IMR-90 (cell line): ENCODE measurements around the gene ERP27. TPM values are rescaled to one million over a fixed set of nuclear protein-coding genes. Genes with fewer than 3 reads are reported as not detected.

ENCODE experiments used
- ATAC-seq: fragments of 200-7000 bp; cut with Tn5 transposase; 2 replicates; pipeline ENCODE4 v1.9.1; 2020; ENCODE audit warnings: low read depth, mild to moderate bottlenecking, moderate library complexity
- BruUV-seq: library from RNA; stranded (reverse); fragments of 400-500 nt; replicated peaks from 2 replicates; lab custom pipeline; 2021; lab: Mats Ljungman, UMichigan
- CTCF ChIA-PET: fragments of 300-600 bp; formaldehyde crosslinking; extraction: SDS; loops from one replicate; lab custom pipeline; 2021; ENCODE audit warnings: antibody characterized with exemption; lab: Yijun Ruan, JAX
- POLR2A ChIA-PET: fragments of 300-600 bp; sonication (Branson Sonifier 250); formaldehyde crosslinking; loops from one replicate; lab custom pipeline; 2022; ENCODE audit warnings: antibody characterized with exemption; ENCODE audit not compliant: unreplicated experiment; lab: Charles Lee
- DNase-seq: peaks from one replicate; pipeline ENCODE4 v3.0.0; 2013
- H2AFZ ChIP-seq: replicated peaks from 2 replicates; pipeline ENCODE3; 2013; ENCODE audit warnings: low read length, mild to moderate bottlenecking; ENCODE audit not compliant: poor library complexity
- H2AK5ac ChIP-seq: 2 replicates; pipeline ENCODE4 v1.6.1; 2013; ENCODE audit warnings: low read depth, low read length, inconsistent platforms
- H2AK9ac ChIP-seq: replicated peaks from 2 replicates; pipeline ENCODE3; 2013; ENCODE audit warnings: mild to moderate bottlenecking, low read depth, low read length, moderate library complexity; ENCODE audit not compliant: poor library complexity
- H2BK120ac ChIP-seq: 2 replicates; pipeline ENCODE4 v1.6.1; 2013; ENCODE audit warnings: low read depth, low read length, inconsistent platforms
- H2BK15ac ChIP-seq: 3 replicates; pipeline ENCODE4 v1.6.1; 2013; ENCODE audit warnings: low read depth, low read length, inconsistent platforms
- H2BK20ac ChIP-seq: 2 replicates; pipeline ENCODE4 v1.6.1; 2013; ENCODE audit warnings: low read depth, mild to moderate bottlenecking, inconsistent platforms, low read length, moderate library complexity
- H2BK5ac ChIP-seq: 2 replicates; pipeline ENCODE4 v1.6.1; 2013; ENCODE audit warnings: mild to moderate bottlenecking, low read depth, low read length, inconsistent platforms; ENCODE audit not compliant: poor library complexity, severe bottlenecking
- H3K14ac ChIP-seq: replicated peaks from 2 replicates; pipeline ENCODE4 v1.6.1; 2013; ENCODE audit warnings: low read depth, low read length, inconsistent platforms
- H3K18ac ChIP-seq: 2 replicates; pipeline ENCODE4 v1.6.1; 2013; ENCODE audit warnings: low read depth, low read length, control low read depth
- H3K23ac ChIP-seq: 2 replicates; pipeline ENCODE4 v1.6.1; 2013; ENCODE audit warnings: low read depth, low read length, inconsistent platforms
- H3K27ac ChIP-seq: 2 replicates; pipeline ENCODE4 v1.5.1; 2013; ENCODE audit warnings: mild to moderate bottlenecking, control low read depth, low read length; ENCODE audit not compliant: insufficient read depth
- H3K27me3 ChIP-seq: 2 replicates; pipeline ENCODE4 v1.6.1; 2013; ENCODE audit warnings: low read length; ENCODE audit not compliant: control insufficient read depth, insufficient read depth
- H3K36me3 ChIP-seq: 2 replicates; pipeline ENCODE4 v1.6.1; 2013; ENCODE audit warnings: low read length, mixed read lengths; ENCODE audit not compliant: control insufficient read depth, insufficient read depth
- H3K4ac ChIP-seq: 2 replicates; pipeline ENCODE4 v1.6.1; 2013; ENCODE audit warnings: low read depth, low read length, inconsistent platforms
- H3K4me1 ChIP-seq: 2 replicates; pipeline ENCODE4 v1.6.1; 2013; ENCODE audit warnings: low read length, mixed read lengths; ENCODE audit not compliant: control insufficient read depth, insufficient read depth
- H3K4me2 ChIP-seq: 2 replicates; pipeline ENCODE4 v1.6.1; 2013; ENCODE audit warnings: low read depth, mild to moderate bottlenecking, control low read depth, low read length, moderate library complexity
- H3K4me3 ChIP-seq: 2 replicates; pipeline ENCODE4 v1.5.1; 2013; ENCODE audit warnings: low read depth, mild to moderate bottlenecking, control low read depth, low read length, moderate library complexity; ENCODE audit not compliant: insufficient read depth
- H3K56ac ChIP-seq: 2 replicates; pipeline ENCODE4 v1.6.1; 2013; ENCODE audit warnings: low read length, inconsistent platforms; ENCODE audit not compliant: insufficient read depth; ENCODE audit errors: extremely low read depth
- H3K79me1 ChIP-seq, 2 experiments: 2 replicates each; pipeline ENCODE4 v1.6.1; 2013; ENCODE audit warnings: low read length in 2 of 2, inconsistent platforms in 1 of 2, low read depth in 1 of 2
- H3K9ac ChIP-seq: 2 replicates; pipeline ENCODE4 v1.6.1; 2013; ENCODE audit warnings: low read depth, low read length, control low read depth
- H3K9me1 ChIP-seq: 2 replicates; pipeline ENCODE4 v1.6.1; 2013; ENCODE audit warnings: low read length, inconsistent platforms; ENCODE audit not compliant: insufficient read depth
- H3K9me3 ChIP-seq: 2 replicates; pipeline ENCODE4 v1.6.1; 2013; ENCODE audit warnings: low read length; ENCODE audit not compliant: control insufficient read depth, insufficient read depth
- H4K20me1 ChIP-seq: 2 replicates; pipeline ENCODE4 v1.6.1; 2013; ENCODE audit warnings: low read length, inconsistent platforms; ENCODE audit not compliant: insufficient read depth
- H4K5ac ChIP-seq: 2 replicates; pipeline ENCODE4 v1.6.1; 2013; ENCODE audit warnings: mild to moderate bottlenecking, low read depth, low read length, control low read depth
- H4K8ac ChIP-seq, 2 experiments: 2 replicates each; pipeline ENCODE4 v1.6.1; 2013; ENCODE audit warnings: low read depth in 2 of 2, low read length in 2 of 2, control low read depth in 1 of 2, inconsistent platforms in 1 of 2
- H4K91ac ChIP-seq: 2 replicates; pipeline ENCODE4 v1.6.1; 2013; ENCODE audit warnings: low read depth, low read length, inconsistent platforms; ENCODE audit not compliant: insufficient read depth
- CEBPB ChIP-seq: IDR thresholded peaks from 2 replicates; pipeline ENCODE4 v1.6.1; 2012; ENCODE audit warnings: low read depth, low read length, improper control_type of control experiment
- CHD1 ChIP-seq: IDR thresholded peaks from 2 replicates; pipeline ENCODE4 v1.6.1; 2012; ENCODE audit warnings: low read depth, low read length, improper control_type of control experiment
- CTCF ChIP-seq: conservative IDR thresholded peaks from 2 replicates; pipeline ENCODE4 v1.5.1; 2012; ENCODE audit warnings: mild to moderate bottlenecking, low read depth, low read length, improper control_type of control experiment
- ELK1 ChIP-seq: fragments of 150-350 bp; IDR thresholded peaks from 2 replicates; pipeline ENCODE4 v1.6.1; 2016; ENCODE audit warnings: low read depth, mild to moderate bottlenecking, low read length, moderate library complexity, borderline replicate concordance
- FOS ChIP-seq: fragments of 150-350 bp; IDR thresholded peaks from 2 replicates; pipeline ENCODE4 v1.6.1; 2016; ENCODE audit warnings: low read depth, low read length
- MAFK ChIP-seq: IDR thresholded peaks from 2 replicates; pipeline ENCODE4 v1.6.1; 2012; ENCODE audit warnings: low read depth, low read length, improper control_type of control experiment
- MAZ ChIP-seq: IDR thresholded peaks from 2 replicates; pipeline ENCODE4 v1.6.1; 2012; ENCODE audit warnings: low read depth, mild to moderate bottlenecking, low read length, improper control_type of control experiment, moderate library complexity, borderline replicate concordance
- MXI1 ChIP-seq: IDR thresholded peaks from 2 replicates; pipeline ENCODE4 v1.6.1; 2012; ENCODE audit warnings: low read depth, mild to moderate bottlenecking, low read length, moderate library complexity, borderline replicate concordance
- NFE2L2 ChIP-seq: fragments of 150-350 bp; IDR thresholded peaks from 2 replicates; pipeline ENCODE4 v1.6.1; 2016; ENCODE audit warnings: low read depth, mild to moderate bottlenecking, low read length
- POLR2A ChIP-seq: IDR thresholded peaks from 2 replicates; pipeline ENCODE4 v1.6.1; 2012; ENCODE audit warnings: mild to moderate bottlenecking, low read depth, low read length
- RAD21 ChIP-seq: IDR thresholded peaks from 2 replicates; pipeline ENCODE4 v1.6.1; 2012; ENCODE audit warnings: low read length, improper control_type of control experiment
- RCOR1 ChIP-seq: IDR thresholded peaks from 2 replicates; pipeline ENCODE4 v1.6.1; 2012; ENCODE audit warnings: mild to moderate bottlenecking, low read length, improper control_type of control experiment; ENCODE audit not compliant: insufficient replicate concordance
- SMC3 ChIP-seq: fragments of 150-350 bp; IDR thresholded peaks from 2 replicates; pipeline ENCODE4 v1.6.1; 2016; ENCODE audit warnings: low read depth, mild to moderate bottlenecking, antibody characterized with exemption, low read length, moderate library complexity
- USF2 ChIP-seq: fragments of 150-350 bp; IDR thresholded peaks from 2 replicates; pipeline ENCODE4 v1.6.1; 2017; ENCODE audit warnings: mild to moderate bottlenecking, antibody characterized with exemption, low read length, low read depth
- WGBS, 2 experiments: methylation state at CpG; one replicate each; pipeline versions ENCODE4 v1.1.5 to v1.1.7; 2013; ENCODE audit warnings: missing lambda C conversion rate in 2 of 2; ENCODE audit not compliant: insufficient read length in 1 of 2; ENCODE audit errors: extremely low coverage in 2 of 2; 5-methylcytosine and 5-hydroxymethylcytosine counted together
- dilution Hi-C: fragments of 300-500 bp; cut with HindIII; formaldehyde crosslinking; loops from one replicate; pipeline ENCODE4 v1.14.3; 2018; ENCODE audit warnings: low sequenced_read_pairs; ENCODE audit not compliant: unreplicated experiment
- in situ Hi-C: fragments of 300-500 bp; cut with MboI; formaldehyde crosslinking; loops from 3 replicates; pipeline ENCODE4 v1.14.3; 2019; ENCODE audit warnings: low sequenced_read_pairs, inconsistent platforms, mixed read lengths
- intact Hi-C: fragments of 100-400 bp; cut with micrococcal nuclease; formaldehyde crosslinking; loops from 2 replicates; pipeline ENCODE4 v1.10.0; 2022
- polyA plus RNA-seq, 3 experiments: library from polyadenylated mRNA; depleted of rRNA; stranded (reverse); fragments of >200 nt; gene quantifications; 2 replicates each; pipeline ENCODE4 v1.2.3, GENCODE V29; 2012; ENCODE audit warnings: low replicate concordance in 1 of 3
- total RNA-seq: library from RNA; depleted of rRNA; stranded (reverse); fragments of >200 nt; gene quantifications from 2 replicates; pipeline ENCODE4 v1.2.3, GENCODE V29; 2012

Gene ERP27
- total and polyA plus RNA-seq, 2 of the 4 experiments (the other 2 are of a cell fraction): not detected

- Histone ChIP-seq H4K20me1 (no peaks in the 10 kb centered on the region), H4K91ac (peak overlapping the region; percentile 73), H3K9ac (no peak overlapping the region), H3K14ac (peak overlapping the region; percentile 76), H3K23ac (peak overlapping the region; percentile 65), H3K27me3 (no peaks in the 10 kb centered on the region), H2AK9ac (no peak overlapping the region), H3K36me3 (no peaks in the 10 kb centered on the region), H4K8ac (peak overlapping the region; percentile 5 to 83; a peak in 3 of 4 replicates), H3K56ac (0 out of 2 replicates have a peak overlapping the region, but pooled peaks have one; percentile 5), H2AK5ac (peak overlapping the region; percentile 29), H3K18ac (peak overlapping the region; percentile 85), H3K4me2 (peak overlapping the region; percentile 77), H2BK15ac (peak overlapping the region; percentile 81; the same call in 2 of the 3 replicates), H4K5ac (peak overlapping the region; percentile 77), H3K79me1 (peaks cover 0 to 3% of the 10 kb centered on the region in 2 experiments; a peak in 1 of 4 replicates), H2BK120ac (peak overlapping the region; percentile 95), H3K27ac (peak overlapping the region; percentile 90), H3K4me1 (peaks cover 23% of the 10 kb centered on the region), H3K9me3 (no peaks in the 10 kb centered on the region), H2BK20ac (peak overlapping the region; percentile 97), H2BK5ac (peak overlapping the region; percentile 87), H3K4ac (peak overlapping the region; percentile 83), H3K4me3 (no peak overlapping the region), H2AFZ (peak overlapping the region; percentile 81), H3K9me1 (peaks cover 11% of the 10 kb centered on the region)
- DNase-seq (peak; percentile 98), ATAC-seq (peak; percentile 89)
- WGBS, 2 experiments: no CpG with 5 or more reads among the region's 7 CpGs
- ChIA-PET POLR2A (interaction anchor here (0.6 to 0.7 kb wide), 2 partner anchors 29 to 665 kb away, joined by 3 to 6 read pairs; no protein-coding TSS in a partner anchor), CTCF (interaction anchor here (0.6 to 0.7 kb wide), 2 partner anchors 74 to 311 kb away, joined by 3 to 6 read pairs; no protein-coding TSS in a partner anchor)
- no TSS peak for BruUV-seq
- in situ Hi-C loops (no loop called here), intact Hi-C loops (no loop called here), dilution Hi-C loops (no loop called here)
- TF ChIP-seq MAFK (peak; percentile 78), RCOR1 (no peak), ELK1 (no peak), MAZ (no peak), NFE2L2 (peak; percentile 41; the same call in 1 of the 2 replicates), CHD1 (no peak), MXI1 (0 out of 2 replicates have a peak, but pooled peaks have one; percentile 49), SMC3 (no peak), CEBPB (peak; percentile 76), POLR2A (no peak), FOS (peak; percentile 95), RAD21 (peak; percentile 22; the same call in 1 of the 2 replicates), CTCF (no peak), USF2 (0 out of 2 replicates have a peak, but pooled peaks have one; percentile 10)
Observed at GRCh38 chr12:14952299-14952921, 14.1 kb upstream of the ERP27 start.
